Activated T-helper 9 cell treated with anti-CD3 and anti-CD28 coated beads, Interleukin-2, amount 50 U/mL, for 16 hours (primary cell): ENCODE results near the gene HCN3.
"Not testable (repeated sequence)": the region's sequence is repeated elsewhere in the genome, so short reads cannot be mapped to it uniquely, and the experiment has no call there.

Experiments used
- DNase-seq: peaks from one replicate; pipeline ENCODE4 v3.0.0-alpha.2; 2020; ENCODE audit warnings: low read depth

HCN3 gene

DNA sequence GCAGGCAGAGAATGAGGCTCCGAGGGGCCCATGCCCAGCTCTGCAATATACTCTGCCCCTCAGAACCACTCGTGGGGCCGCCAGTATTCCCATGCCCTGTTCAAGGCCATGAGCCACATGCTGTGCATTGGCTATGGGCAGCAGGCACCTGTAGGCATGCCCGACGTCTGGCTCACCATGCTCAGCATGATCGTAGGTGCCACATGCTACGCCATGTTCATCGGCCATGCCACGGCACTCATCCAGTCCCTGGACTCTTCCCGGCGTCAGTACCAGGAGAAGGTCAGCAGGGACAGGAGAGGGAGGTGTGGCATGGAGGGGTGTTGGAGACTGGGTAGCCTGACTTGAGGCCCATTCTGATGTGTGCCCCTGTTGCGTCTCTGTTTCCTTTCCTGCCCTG lies 7.2 kb downstream of the HCN3 start:
- no peak for DNase-seq

DNA sequence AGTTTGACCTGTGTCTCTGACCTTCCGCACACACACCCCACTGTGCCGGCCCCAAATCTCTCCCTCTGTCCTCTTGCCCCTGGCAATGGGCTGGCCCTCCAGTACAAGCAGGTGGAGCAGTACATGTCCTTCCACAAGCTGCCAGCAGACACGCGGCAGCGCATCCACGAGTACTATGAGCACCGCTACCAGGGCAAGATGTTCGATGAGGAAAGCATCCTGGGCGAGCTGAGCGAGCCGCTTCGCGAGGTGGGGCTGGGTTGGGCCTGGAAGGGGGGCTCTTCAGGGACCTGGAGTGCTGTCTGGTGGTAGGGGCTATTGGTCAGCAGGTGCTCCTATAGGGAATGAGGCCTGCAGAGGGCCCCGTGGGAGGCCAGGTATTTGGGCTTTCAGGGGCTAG lies 7.8 kb downstream of the HCN3 start:
- no peak for DNase-seq

DNA sequence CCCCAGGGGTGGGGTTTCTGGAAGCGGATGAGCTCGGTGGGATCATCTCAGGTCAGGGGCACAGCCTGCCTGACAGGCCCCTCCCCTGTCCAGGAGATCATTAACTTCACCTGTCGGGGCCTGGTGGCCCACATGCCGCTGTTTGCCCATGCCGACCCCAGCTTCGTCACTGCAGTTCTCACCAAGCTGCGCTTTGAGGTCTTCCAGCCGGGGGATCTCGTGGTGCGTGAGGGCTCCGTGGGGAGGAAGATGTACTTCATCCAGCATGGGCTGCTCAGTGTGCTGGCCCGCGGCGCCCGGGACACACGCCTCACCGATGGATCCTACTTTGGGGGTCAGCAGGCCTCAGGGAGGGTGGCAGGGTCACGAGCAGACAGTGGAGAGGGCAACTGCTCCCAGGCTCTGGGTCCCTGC lies 8.4 kb downstream of the HCN3 start:
- DNase-seq, result no peak

DNA sequence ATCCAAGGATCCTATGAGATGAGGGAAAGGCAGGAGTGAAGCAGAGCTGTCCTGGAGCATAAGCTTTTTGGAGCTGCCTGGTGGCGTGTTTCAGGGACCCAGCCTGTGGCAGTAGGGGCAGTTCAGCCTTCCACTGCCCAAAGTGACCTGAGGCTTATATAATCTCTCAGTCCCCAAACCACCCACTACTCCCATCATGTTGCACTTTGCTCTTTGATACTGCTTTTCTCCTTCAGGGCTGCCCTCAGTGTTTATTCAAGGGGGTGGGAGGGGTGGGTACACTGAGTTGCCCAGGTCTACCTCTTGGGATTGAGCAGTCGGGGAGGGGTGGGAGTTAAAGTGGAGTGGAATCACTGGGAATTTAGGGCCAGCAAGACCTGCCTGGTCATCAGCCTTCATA lies 9.3 kb downstream of the HCN3 start:
- DNase-seq, result no peak

DNA sequence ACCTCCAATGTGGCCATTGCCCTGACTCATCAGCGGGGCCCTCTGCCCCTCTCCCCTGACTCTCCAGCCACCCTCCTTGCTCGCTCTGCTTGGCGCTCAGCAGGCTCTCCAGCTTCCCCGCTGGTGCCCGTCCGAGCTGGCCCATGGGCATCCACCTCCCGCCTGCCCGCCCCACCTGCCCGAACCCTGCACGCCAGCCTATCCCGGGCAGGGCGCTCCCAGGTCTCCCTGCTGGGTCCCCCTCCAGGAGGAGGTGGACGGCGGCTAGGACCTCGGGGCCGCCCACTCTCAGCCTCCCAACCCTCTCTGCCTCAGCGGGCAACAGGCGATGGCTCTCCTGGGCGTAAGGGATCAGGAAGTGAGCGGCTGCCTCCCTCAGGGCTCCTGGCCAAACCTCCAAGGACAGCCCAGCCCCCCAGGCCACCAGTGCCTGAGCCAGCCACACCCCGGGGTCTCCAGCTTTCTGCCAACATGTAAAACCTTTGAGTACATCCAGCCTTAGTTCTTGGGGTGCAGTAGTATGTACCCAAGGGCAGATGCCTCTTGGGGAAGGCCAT lies 10.8 kb downstream of the HCN3 start:
- DNase-seq, result no peak

DNA sequence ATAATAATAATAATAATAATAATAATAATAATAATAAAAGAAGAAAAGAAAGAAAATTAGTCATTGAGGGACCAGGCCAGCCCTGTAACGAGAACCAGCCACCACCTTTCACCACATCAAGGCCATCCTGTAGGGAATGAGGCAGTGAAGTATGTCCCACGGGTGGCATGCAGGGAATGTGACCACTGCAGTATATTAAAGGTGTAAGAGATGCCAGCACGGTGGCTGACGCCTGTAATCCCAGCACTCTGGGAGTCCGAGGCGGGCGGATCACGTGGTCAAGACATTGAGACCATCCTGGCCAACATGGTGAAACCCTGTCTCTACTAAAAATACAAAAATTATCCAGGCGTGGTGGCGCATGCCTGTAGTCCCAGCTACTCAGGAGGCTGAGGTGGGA lies 13.7 kb downstream of the HCN3 start:
- DNase-seq, result not testable (repeated sequence)

DNA sequence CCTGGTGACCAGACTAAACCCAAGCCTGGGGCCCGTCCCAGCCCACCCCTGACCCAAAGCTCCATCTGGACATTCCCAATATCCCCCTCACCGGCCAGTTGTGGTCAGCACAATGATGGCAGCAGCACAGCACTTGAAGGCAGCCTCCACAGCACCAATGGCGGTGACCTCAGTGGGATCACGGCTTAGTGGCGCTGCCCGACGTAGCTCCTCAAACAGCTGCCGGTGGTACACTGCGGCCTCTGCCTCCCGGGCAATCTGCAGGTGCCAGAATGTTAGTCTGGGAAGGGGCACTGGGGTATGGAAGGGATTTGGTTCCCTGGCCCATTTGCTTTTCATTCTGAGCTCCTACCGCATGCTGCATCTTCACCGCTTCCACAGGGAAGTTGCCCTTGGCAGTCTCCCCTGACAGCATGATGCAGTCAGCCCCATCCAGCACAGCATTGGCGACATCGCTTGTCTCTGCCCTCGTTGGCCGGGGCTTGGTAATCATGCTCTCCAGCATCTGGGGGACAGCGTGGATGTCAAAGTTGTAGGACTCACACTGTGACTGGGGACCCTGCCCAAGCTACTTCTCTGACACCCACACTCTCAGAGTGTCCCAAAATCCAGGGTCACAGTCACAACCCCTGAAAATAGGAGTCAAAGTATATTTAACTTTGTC lies 16.0 kb downstream of the HCN3 start:
- DNase-seq, result no peak

DNA sequence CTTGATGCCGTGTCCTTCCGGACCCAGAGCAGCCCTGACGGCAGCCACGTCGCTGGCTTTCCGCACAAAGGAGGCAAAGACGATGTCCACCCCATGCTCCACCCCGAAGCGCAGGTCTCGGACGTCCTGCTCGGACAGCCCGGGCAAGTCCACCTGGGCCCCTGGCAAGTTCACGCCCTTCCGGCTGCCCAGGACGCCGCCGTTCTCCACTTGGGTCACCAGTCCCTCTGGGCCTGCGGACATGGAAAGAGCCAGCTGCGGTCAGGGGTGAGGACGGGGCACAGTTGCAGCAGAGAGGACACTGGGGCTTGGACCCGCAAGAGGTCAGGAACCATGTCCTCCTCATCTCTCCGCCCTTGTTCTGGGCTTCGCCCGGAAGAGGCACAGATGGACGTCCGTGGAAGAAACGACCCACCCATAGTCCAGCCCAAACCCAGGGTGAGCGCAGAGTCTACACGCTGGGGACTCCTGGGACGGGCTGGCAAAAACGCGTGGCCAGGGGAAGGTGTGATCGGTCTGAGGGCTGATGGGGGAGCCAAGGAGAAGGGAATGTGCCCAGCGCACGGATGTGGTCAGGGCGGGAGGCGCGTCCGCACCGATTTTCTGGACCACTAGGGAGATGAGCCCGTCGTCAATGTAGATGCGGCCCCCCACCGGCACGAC lies 17.4 kb downstream of the HCN3 start:
- no peak for DNase-seq

DNA sequence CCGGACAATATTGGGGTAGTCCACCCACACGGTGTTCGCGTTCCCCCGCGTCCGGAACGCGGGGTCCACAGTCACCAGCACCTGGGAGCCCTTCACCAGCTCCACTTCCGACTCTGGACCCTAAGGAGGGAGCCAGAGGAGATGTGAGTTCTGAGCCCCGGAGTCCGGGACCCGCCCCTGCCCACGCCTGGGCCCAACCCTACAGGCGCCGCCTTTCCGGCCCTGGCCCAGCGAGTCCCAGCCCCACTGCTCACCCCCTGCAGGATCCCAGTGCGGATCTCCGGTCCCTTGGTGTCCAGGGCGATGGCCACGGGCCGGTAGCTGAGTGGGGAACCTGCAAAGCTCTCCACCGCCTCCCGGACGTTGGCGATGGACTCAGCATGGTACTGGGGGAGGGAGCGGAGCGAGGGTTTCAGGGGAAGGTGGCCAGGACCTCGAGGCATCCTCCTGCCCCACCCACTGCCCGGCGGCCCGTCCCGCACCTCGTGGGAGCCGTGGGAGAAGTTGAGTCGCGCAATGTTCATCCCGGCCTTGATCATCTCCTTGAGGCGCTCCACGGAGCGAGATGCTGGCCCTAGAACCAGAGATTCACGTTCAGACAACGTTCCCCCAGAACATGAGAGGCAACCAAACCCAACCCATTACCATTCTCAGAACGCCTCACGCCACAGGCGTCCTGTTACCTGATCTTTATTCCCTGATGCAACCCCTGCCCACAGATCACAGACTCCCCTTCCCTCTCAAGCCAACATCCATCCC lies 18.1 kb downstream of the HCN3 start:
- no peak for DNase-seq

DNA sequence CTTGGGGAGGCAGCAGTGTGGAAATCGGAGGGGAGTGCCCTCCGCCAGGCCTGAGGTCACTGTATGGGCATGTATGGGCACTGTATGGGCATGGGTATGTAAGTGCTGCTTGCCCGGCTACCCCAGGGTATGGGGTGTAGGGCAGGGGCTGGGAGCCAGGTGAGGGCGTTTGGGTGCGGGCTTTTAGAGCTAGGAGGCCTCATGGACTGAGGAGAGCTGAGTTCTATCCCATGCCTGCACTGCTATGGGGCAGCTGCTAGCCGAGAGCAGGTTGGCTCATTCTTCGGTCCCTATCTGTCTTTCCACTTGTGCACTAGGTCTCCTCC lies 18.6 kb downstream of the HCN3 start:
- DNase-seq, result no peak

DNA sequence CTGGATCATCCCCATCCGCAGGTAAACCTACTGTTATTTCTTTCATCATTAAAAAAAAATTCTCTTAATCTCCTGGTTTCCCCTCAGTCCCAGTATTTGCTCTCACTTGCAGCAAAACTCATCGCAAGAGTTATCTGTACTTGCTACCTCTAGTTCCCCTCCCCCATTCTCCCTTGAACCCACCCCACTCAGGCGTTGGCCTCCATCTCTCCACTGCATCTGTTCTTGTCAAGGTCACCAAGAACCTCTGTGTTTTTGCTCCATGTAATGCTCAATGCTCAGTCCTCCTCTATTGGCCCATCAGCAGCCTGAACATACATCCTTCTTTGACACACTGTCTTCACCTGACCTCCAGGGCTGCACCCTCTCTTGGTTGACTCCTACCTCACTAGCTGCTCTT lies 19.4 kb downstream of the HCN3 start:
- DNase-seq, result no peak

DNA sequence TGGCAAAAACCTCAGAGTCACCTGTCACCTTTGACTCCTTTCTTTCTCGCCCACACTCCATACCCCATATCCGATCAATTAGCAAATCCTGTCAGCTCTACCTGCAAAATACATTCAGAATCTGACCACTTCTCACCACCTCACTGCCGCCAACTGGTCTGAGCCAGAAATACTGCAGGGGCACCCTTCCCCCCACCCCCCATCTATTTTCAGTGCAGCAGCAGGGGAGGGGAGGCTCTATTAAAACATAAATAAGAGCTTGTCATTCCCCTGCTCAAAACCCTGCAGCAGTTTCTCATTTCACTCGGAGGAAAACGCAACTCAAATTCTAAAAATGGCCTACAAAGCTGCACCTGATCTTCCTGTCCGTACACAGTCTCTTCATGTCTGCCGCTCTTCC lies 20.1 kb downstream of the HCN3 start:
- DNase-seq, result no peak

DNA sequence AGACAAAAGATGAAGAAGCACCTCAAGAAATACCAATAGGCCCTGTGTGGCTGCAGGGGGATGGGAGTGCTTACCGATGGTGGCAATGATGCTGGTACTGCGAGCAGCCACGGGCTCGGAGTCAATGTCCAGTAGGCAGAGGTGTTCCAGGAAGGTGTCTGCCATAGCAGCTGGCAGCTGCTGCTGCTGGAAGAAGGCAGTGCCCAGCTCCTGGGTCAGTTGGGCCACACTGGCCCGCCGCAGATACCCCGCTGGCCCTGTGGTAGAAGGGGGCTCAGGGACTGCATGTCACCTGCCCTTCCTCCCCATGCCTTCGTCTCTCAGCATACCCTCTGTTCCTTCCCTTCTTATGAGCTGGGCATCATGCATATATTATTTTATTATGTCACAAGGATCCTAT lies 22.8 kb downstream of the HCN3 start:
- DNase-seq, result no peak

DNA sequence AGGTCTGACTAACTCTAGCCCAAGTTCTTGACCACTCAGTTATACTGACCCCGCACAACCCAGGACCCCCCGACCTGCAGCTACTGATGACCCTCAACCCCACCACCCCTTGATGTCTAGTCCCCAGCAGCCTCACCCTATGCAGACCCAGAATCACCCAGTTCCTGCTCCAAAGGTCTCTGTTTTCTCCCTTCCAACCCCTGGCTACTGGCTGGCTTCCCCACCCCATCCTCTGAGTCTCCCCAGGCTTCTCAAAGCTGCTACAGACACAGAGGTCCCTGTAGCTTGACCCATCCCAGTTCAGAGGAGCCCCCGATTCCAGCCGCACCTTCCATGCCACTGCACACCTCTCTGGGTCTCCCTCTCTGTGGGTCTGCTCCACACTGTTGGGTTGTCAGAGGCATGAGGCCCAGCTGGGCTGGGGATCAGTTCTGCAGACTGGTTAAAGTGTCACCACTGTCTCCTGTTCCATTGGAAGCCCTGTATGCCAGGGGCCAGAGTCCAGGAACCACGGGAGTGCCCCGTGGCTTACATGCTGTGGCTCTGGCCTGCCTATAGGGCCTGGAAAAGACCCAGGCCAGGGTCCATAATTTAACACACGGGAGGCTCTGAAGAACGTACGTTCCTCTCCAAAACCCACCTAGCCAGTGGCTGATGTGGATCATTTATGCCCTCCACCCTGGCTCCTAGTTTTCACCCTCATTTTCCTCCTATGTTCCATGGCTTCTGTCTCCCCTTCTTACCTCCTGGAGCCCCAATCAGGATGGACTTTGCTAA lies 23.5 kb downstream of the HCN3 start:
- no peak for DNase-seq

DNA sequence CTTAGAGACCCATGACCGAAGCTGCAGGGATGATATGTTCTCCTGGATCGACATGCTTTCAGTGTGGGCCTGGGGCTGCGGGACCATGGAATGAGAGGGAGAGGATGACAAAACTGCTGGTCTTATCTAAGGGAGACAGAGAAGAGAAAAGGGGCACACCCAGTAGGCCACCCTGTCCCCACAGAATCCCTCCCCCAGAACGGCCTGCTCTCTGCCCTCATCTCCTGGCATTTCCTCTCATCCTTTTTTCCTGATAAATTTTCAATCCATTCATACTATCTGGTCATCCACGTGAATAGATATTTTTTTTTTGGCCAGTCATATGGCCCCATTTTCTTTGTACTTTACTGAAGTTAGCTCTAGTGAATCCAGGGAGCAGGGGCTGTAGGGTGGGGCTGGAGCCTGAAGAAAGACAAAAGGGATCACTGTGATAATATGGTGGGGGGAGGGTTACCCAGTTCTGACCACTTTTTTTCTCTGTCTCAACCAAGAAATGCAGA lies 24.1 kb downstream of the HCN3 start, which contains the start of gene PKLR:
Gene PKLR (minus strand): TSS at position 97 of the 500 bp plus-strand sequence. CDS start 43 bp downstream, at position 54.
- no peak for DNase-seq

DNA sequence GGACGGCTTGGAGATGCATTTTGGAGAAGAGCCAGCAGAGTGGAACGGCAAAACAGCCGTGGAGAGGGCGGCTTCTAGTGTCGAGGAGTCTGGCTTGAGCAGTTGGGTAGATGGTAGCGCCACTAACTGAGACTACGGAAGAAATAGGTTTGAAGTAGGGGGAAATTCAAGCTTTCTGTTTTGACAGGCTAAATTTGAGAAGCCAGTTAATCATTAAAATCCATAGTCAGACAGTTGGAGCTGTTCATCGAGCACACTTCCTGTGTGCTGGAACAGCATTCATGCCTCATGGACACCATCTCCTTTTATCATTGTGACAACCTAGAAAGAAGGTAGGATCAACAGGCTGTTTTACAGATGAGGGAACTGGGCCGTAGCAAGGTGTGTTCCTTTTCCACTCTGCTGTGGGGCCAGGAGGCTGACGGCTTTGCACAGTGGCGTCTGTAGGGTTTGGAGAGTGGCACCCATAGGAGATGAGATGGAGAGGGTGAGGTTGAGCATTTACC lies 27.3 kb downstream of the HCN3 start:
- DNase-seq, result no peak

DNA sequence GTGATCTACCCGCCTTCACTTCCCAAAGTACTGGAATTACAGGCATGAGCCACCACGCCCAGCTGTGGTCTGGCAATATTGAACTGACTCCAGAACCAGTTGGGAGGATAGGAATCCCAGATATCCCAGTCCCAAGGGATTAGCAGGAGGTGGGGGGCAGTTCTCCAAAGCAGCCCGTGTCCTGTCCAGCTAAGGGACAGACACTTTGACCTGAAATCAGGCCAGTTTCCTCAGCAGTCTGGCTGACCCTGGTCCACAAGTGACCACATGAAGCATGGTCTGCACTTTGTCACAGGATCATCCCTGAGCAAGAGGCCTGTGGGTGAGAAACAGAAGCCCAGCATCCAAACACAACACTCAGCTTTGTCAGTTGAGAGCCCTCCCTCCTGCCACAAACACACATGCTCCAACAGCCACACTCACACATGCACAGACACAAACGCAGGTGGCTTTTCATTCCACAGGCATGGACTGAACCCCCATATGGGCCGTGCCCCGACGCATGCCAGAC lies 28.7 kb downstream of the HCN3 start:
- no peak for DNase-seq

DNA sequence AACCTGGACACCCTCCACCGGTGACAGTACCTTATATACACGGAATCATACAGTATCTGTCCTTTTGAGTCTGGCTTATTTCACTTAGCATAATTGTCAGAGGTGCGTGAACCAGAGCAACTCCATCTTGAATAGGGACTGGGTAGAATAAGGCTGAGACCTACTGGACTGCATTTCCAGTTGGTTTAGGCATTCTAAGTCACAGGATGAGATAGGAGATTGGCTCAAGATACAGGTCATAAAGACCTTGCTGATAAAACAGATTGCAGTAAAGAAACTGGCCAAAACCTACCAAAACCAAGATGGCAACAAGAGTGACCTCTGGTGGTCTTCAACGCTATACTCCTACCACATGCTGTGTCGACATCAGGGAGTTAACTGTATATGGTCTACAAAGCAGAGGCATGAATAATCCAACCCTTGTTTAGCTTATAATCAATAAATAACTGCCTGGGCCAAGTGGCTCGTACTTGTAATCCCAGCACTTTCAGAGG lies 30.0 kb downstream of the HCN3 start:
- DNase-seq, result no peak

DNA sequence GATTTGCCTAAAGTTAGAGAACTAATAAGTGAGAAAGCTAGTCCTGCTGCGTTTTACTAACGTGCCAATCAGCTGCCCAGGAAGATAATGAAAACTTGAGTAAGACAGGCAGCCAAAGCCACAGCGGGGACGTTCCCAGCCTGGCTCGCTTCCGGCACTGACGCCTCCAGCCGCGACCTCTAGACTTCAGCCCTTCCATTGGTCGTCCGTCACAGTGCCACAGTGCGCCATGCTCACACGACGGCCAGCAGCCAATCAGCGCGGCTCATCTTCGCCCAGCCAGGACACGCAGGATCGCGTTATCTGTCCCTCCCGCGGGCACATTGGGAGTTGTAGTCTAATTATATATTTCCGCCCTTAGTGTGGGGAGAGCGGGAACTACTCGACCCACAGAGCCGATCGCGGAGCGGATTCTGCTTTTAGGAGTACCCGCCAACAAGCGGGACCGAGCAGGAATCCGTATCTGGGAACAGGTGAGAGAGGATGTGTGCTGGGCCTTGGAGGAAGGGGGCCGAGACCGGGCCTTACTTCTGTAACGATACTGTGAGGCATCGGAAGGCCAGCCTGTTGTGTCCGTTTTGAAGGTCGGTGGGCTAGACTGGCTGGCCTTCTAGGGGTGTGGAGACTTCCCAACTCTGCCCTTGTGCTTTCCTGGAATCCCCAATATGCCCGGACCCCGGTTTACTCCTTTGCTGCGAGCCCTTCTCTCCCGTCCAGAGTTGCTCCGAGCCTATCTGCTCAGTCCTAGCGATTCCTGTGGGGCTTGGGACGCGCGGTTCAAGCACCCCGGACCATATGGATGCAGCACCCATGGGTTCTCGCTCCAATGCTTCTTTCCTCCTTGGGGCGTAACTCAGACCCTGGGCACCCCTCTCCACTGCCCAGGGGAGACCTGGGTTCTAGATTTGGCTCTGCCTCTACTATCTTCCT lies 31.5 kb downstream of the HCN3 start, which contains the start of gene FDPS:
Gene FDPS (plus strand): TSS at position 374 of the 930 bp plus-strand sequence. CDS start 924 bp downstream, outside the sequence.
- DNase-seq, result peak; percentile 96

DNA sequence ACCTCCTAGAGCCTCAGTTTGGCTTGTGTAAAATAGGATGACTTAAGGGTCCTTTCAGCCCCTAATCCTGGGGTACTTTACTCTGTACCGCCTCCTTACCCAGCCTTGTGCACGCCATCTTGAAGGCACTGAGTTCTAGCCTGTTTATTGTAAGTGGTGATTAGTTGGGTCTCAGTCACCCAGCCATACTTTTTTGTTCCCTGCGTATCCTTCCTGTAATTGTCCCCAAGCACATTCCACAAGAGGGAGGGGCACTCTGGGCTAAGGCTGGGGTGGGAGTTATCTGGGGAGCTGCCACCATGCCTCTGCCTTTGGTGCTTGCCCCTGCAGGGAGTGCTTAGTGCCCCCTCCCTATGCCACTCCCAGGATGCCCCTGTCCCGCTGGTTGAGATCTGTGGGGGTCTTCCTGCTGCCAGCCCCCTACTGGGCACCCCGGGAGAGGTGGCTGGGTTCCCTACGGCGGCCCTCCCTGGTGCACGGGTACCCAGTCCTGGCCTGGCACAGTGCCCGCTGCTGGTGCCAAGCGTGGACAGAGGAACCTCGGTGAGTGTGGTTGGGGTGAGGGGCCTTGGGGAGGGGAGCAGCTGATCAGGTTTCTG lies 32.3 kb downstream of the HCN3 start:
- no peak for DNase-seq
